ENCODE data around the gene DUSP12. TPM values are rescaled to one million over a fixed set of nuclear protein-coding genes. Genes with fewer than 3 reads are reported as not detected.

DUSP12 gene
- total RNA-seq, 1 experiment from 2014 or later, result 29.4 TPM

- TF ChIP-seq, protein P1, sequence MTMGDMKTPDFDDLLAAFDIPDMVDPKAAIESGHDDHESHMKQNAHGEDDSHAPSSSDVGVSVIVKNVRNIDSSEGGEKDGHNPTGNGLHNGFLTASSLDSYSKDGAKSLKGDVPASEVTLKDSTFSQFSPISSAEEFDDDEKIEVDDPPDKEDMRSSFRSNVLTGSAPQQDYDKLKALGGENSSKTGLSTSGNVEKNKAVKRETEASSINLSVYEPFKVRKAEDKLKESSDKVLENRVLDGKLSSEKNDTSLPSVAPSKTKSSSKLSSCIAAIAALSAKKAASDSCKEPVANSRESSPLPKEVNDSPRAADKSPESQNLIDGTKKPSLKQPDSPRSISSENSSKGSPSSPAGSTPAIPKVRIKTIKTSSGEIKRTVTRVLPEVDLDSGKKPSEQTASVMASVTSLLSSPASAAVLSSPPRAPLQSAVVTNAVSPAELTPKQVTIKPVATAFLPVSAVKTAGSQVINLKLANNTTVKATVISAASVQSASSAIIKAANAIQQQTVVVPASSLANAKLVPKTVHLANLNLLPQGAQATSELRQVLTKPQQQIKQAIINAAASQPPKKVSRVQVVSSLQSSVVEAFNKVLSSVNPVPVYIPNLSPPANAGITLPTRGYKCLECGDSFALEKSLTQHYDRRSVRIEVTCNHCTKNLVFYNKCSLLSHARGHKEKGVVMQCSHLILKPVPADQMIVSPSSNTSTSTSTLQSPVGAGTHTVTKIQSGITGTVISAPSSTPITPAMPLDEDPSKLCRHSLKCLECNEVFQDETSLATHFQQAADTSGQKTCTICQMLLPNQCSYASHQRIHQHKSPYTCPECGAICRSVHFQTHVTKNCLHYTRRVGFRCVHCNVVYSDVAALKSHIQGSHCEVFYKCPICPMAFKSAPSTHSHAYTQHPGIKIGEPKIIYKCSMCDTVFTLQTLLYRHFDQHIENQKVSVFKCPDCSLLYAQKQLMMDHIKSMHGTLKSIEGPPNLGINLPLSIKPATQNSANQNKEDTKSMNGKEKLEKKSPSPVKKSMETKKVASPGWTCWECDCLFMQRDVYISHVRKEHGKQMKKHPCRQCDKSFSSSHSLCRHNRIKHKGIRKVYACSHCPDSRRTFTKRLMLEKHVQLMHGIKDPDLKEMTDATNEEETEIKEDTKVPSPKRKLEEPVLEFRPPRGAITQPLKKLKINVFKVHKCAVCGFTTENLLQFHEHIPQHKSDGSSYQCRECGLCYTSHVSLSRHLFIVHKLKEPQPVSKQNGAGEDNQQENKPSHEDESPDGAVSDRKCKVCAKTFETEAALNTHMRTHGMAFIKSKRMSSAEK (CRISPR knock-in tag; IDR thresholded peaks at IDR 0.05; ENCODE audit: borderline replicate concordance), result no peak
- TF ChIP-seq, protein P2, sequence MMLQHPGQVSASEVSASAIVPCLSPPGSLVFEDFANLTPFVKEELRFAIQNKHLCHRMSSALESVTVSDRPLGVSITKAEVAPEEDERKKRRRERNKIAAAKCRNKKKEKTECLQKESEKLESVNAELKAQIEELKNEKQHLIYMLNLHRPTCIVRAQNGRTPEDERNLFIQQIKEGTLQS (CRISPR knock-in tag; conservative IDR thresholded peaks at IDR 0.05), result no peak
- TF ChIP-seq ZNF121 (CRISPR knock-in tag; IDR thresholded peaks at IDR 0.05), result no peak
- TF ChIP-seq ZNF671 (CRISPR knock-in tag; IDR thresholded peaks at IDR 0.05), result no peak
- no peak for TF ChIP-seq TEAD1 (CRISPR knock-in tag; IDR thresholded peaks at IDR 0.05)
- TF ChIP-seq STAT6 (CRISPR knock-in tag; conservative IDR thresholded peaks at IDR 0.05; ENCODE audit: low read depth), result no peak
- no peak for TF ChIP-seq MYBL2 (CRISPR knock-in tag; IDR thresholded peaks at IDR 0.05)
- no peak for TF ChIP-seq JUN (CRISPR knock-in tag; IDR thresholded peaks at IDR 0.05)
- TF ChIP-seq PRRX2 (CRISPR knock-in tag; IDR thresholded peaks at IDR 0.05), result no peak
- no peak for TF ChIP-seq ZNF512 (CRISPR knock-in tag; IDR thresholded peaks at IDR 0.05; ENCODE audit: borderline replicate concordance)
Measured at GRCh38 chr1:161737625-161738024, 12.0 kb upstream of the DUSP12 start (continued).

DNA sequence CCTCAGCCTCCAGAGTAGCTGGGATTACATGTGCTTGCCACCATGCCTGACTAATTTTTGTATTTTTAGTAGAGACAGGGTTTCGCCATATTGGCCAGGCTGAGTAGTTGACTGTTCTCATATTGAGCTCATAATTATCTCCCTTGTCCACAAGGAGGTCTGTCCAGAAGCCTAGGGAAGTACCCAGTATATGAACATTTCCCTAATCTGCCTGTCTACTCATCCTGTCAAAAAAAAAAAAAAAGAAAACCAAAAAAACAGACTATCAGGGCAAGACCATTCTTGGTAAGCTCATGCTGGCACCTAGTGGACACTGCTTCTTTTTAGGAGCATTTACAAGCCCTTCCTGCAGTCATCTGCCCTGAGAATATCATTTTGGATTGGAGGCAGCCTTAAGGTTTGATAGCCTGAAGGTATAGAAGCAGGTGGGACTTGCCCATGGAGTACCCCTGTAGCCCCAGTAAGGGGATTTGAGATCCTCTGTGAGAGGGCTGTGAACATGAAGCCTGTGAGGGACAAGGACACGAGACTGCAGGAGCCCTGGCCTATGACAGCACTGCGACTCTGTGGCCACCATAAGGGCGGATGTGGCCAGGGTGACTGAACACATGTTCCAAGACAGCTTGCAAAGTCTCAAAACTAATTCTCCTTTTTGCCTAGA lies 10.8 kb upstream of the DUSP12 start:
- ChIA-PET POLR2A (interaction anchor here (0.8 kb wide), 1 partner anchor 11 kb away, joined by 3 read pairs; no protein-coding TSS in a partner anchor), CTCF (interaction anchor here (0.5 to 3.2 kb wide), 16 partner anchors 10 to 318 kb away, joined by 3 to 24 read pairs (median 6); partner anchors contain the start of gene DUSP12)
- Mint-ChIP-seq H3K27me3 (ENCODE audit: low read depth) (no peaks in the 10 kb centered on the region), H3K9me3 (no peaks in the 10 kb centered on the region), H3K36me3 (no peaks in the 10 kb centered on the region), H3K27ac (no peak overlapping the region), H3K4me1 (peaks cover 39% of the 10 kb centered on the region), H3K4me3 (no peak overlapping the region)
- ATAC-seq, result peak; percentile 55
- peak; percentile 22 for DNase-seq (ENCODE audit: low spot score)
- TF ChIP-seq ZNF416 (CRISPR knock-in tag; IDR thresholded peaks at IDR 0.05), result no peak
- no peak for TF ChIP-seq RORB (CRISPR knock-in tag; IDR thresholded peaks at IDR 0.05)
- TF ChIP-seq, protein P3, sequence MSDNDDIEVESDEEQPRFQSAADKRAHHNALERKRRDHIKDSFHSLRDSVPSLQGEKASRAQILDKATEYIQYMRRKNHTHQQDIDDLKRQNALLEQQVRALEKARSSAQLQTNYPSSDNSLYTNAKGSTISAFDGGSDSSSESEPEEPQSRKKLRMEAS (CRISPR knock-in tag; IDR thresholded peaks at IDR 0.05), result no peak
- TF ChIP-seq NR3C1 (CRISPR knock-in tag; conservative IDR thresholded peaks at IDR 0.05; ENCODE audit: low read depth), result no peak
- no peak for TF ChIP-seq TP53 (CRISPR knock-in tag; IDR thresholded peaks at IDR 0.05)
